A549 treated with CpdA at 1 μM for 4 hours (cell line): ENCODE results near the gene WDR26. TPM values are rescaled to one million over a fixed set of nuclear protein-coding genes. Genes with fewer than 3 reads are reported as not detected.

Experiments
- total RNA-seq: library from RNA; stranded (reverse); fragments of 200-300 nt; extraction: Qiagen RNA extraction; gene quantifications from 5 replicates; pipeline ENCODE4 v1.2.3, GENCODE V29; 2022; ENCODE audit warnings: low read depth

The WDR26 gene
- 37.2 to 45.3 TPM (median 40.1 TPM) in 5 replicates for total RNA-seq

DNA sequence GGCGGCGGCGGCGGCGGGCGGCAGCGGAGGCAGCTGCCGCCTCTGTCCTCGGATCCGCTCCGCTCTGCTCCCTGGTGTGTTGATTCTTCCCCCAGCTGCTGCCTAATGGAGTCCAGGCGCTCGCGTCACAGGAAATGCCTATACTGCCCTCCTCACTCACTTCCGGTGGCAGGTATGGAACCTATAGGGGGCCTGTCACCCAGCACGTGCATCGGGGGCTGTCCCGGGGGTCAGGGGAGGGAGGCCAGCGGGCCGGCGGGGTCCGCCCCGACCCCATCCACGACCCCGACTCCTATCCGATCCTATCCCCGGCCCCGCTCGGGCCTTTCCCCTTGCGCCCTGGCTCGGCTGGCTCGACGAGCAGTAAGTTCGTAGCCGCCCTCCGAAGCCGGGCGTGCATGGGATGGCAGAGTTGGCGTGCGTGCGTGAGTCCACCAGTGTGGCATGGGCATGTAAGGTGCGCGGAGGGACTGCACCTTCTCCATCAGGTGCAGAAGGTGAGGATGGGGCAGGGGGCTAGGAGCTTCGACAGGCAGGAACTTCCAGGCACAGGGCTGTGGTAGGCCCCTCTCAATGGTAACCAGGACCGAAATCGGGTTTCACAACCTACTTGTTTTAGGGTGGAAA, at the start of gene WDR26:
Gene WDR26, minus strand, starts transcription at position 107 of the 627 bp plus-strand sequence.

DNA sequence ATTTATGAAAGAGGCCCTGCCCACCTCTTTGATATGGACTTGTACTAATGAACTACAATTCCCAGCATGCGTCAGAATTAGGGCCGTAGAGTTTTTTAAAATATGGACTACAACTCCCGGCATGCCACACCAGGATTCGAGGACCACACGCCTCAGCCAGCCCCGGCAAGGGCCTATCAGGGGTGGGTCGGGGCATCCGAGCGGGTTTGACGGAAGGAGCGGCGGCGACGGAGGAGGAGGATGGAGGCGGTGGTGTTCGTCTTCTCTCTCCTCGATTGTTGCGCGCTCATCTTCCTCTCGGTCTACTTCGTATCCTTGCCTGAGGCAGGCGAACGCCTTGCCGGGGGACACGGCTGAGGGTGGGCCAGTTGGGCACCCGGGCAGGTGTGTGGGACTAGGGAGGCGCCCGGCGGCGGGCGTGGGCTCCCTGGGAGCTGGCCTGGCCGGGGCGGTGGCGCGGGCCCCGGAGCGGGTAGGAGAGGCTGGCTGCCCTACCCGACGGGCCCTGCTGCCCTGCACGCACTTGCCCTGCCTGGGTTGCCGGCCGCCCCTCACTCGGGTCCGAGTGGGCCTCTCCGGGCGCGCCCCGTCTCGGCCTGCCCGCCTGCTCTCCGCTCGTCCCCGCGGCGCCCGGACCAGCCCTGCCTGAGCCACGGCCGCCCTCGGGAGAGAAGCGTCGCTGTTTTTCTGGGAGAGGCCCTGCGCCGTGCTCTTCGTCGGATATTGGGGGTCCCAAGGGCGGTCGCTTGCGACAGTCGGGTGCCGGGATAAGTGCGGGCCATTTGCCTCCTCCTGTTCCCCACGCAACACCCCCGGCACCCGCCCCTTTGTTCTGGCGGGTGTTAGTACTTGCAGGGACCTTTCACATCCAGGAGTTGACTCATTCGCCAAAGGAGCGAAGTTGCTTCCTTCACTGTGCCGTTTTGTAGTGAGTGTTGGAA, 77.6 kb downstream of the WDR26 start, which contains the start of gene CNIH4:
Gene CNIH4, plus strand, starts transcription at position 195 of the 941 bp plus-strand sequence. Its CDS starts 46 bp downstream, at position 241.

Other genes starting within 250 kb of the WDR26 start
- 18.4 to 25.0 TPM (median 19.8 TPM) in 5 replicates for gene NVL, start 104.6 kb downstream of the WDR26 start, total RNA-seq
- gene CNIH4, start 77.9 kb downstream of the WDR26 start, total RNA-seq: 91.5 to 106 TPM (median 100 TPM) in 5 replicates
- 0.24 to 0.59 TPM (median 0.37 TPM) in 5 replicates for gene CNIH3, start 181.5 kb upstream of the WDR26 start, total RNA-seq